HUES6 (cell line): ENCODE measurements around the gene HADHB.

Experiments used
- H3K27ac ChIP-seq: 2 replicates; pipeline ENCODE4 v1.7.0; 2013; ENCODE audit warnings: low read depth, mild to moderate bottlenecking, low read length, inconsistent platforms
- H3K27me3 ChIP-seq: 2 replicates; pipeline ENCODE4 v1.6.1; 2013; ENCODE audit warnings: low read length; ENCODE audit not compliant: control insufficient read depth, insufficient read depth
- H3K36me3 ChIP-seq: 2 replicates; pipeline ENCODE4 v1.6.1; 2013; ENCODE audit warnings: low read length; ENCODE audit not compliant: control insufficient read depth, insufficient read depth
- H3K4me1 ChIP-seq: 2 replicates; pipeline ENCODE4 v1.6.1; 2013; ENCODE audit warnings: low read length; ENCODE audit not compliant: control insufficient read depth, insufficient read depth
- H3K4me3 ChIP-seq: 2 replicates; pipeline ENCODE4 v1.5.1; 2013; ENCODE audit warnings: low read depth, low read length
- H3K9ac ChIP-seq: one replicate; pipeline ENCODE4 v1.6.1; 2013; ENCODE audit warnings: mild to moderate bottlenecking, low read length
- H3K9me3 ChIP-seq: 2 replicates; pipeline ENCODE4 v1.6.1; 2013; ENCODE audit warnings: low read depth, low read length; ENCODE audit not compliant: control insufficient read depth, insufficient read depth

Gene HADHB

GRCh38 chr2:26217720-26218119, 27.0 kb upstream of the HADHB start:
- H3K36me3 ChIP-seq, result peaks cover 65% of the 10 kb centered on the region
- H3K9me3 ChIP-seq, result no peaks in the 10 kb centered on the region
- no peaks in the 10 kb centered on the region for H3K4me1 ChIP-seq
- no peaks in the 10 kb centered on the region for H3K27me3 ChIP-seq
- H3K27ac ChIP-seq, result no peak overlapping the region
- no peak overlapping the region for H3K9ac ChIP-seq
- no peak overlapping the region for H3K4me3 ChIP-seq

GRCh38 chr2:26223018-26223417, 21.7 kb upstream of the HADHB start:
- no peak overlapping the region for H3K9ac ChIP-seq
- H3K4me3 ChIP-seq, result no peak overlapping the region
- no peaks in the 10 kb centered on the region for H3K27me3 ChIP-seq
- H3K9me3 ChIP-seq, result no peaks in the 10 kb centered on the region
- H3K4me1 ChIP-seq, result no peaks in the 10 kb centered on the region
- H3K36me3 ChIP-seq, result peaks cover 52% of the 10 kb centered on the region
- no peak overlapping the region for H3K27ac ChIP-seq

GRCh38 chr2:26224095-26224494, 20.6 kb upstream of the HADHB start:
- no peak overlapping the region for H3K27ac ChIP-seq
- H3K36me3 ChIP-seq, result peaks cover 62% of the 10 kb centered on the region
- H3K4me3 ChIP-seq, result no peak overlapping the region
- no peaks in the 10 kb centered on the region for H3K4me1 ChIP-seq
- H3K9me3 ChIP-seq, result no peaks in the 10 kb centered on the region
- H3K27me3 ChIP-seq, result no peaks in the 10 kb centered on the region
- H3K9ac ChIP-seq, result no peak overlapping the region

GRCh38 chr2:26229595-26229994, 15.1 kb upstream of the HADHB start:
- Histone ChIP-seq H3K9ac (no peak overlapping the region), H3K4me1 (no peaks in the 10 kb centered on the region), H3K4me3 (no peak overlapping the region), H3K9me3 (no peaks in the 10 kb centered on the region), H3K27ac (no peak overlapping the region), H3K27me3 (no peaks in the 10 kb centered on the region), H3K36me3 (peaks cover 87% of the 10 kb centered on the region)

- Histone ChIP-seq H3K27me3 (no peaks in the 10 kb centered on the region), H3K4me1 (no peaks in the 10 kb centered on the region), H3K9me3 (no peaks in the 10 kb centered on the region), H3K9ac (no peak overlapping the region), H3K27ac (no peak overlapping the region), H3K36me3 (peaks cover 94% of the 10 kb centered on the region), H3K4me3 (no peak overlapping the region)
Measured at GRCh38 chr2:26230806-26231205, 13.9 kb upstream of the HADHB start.

GRCh38 chr2:26235089-26235488, 9.7 kb upstream of the HADHB start:
- Histone ChIP-seq H3K36me3 (peaks cover 84% of the 10 kb centered on the region), H3K9ac (no peak overlapping the region), H3K27me3 (no peaks in the 10 kb centered on the region)

GRCh38 chr2:26237868-26238267, 6.9 kb upstream of the HADHB start:
- Histone ChIP-seq H3K27ac (no peak overlapping the region), H3K9ac (no peak overlapping the region), H3K27me3 (no peaks in the 10 kb centered on the region), H3K4me1 (no peaks in the 10 kb centered on the region), H3K4me3 (no peak overlapping the region), H3K9me3 (no peaks in the 10 kb centered on the region), H3K36me3 (peaks cover 58% of the 10 kb centered on the region)

More at GRCh38 chr2:26235089-26235488, 9.7 kb upstream of the HADHB start:
- Histone ChIP-seq H3K27ac (no peak overlapping the region), H3K9me3 (no peaks in the 10 kb centered on the region), H3K4me3 (no peak overlapping the region), H3K4me1 (no peaks in the 10 kb centered on the region)

GRCh38 chr2:26238311-26238958, 6.3 kb upstream of the HADHB start:
- Histone ChIP-seq H3K27ac (no peak overlapping the region), H3K4me1 (no peaks in the 10 kb centered on the region), H3K9ac (no peak overlapping the region), H3K36me3 (peaks cover 52% of the 10 kb centered on the region), H3K4me3 (no peak overlapping the region), H3K27me3 (no peaks in the 10 kb centered on the region), H3K9me3 (no peaks in the 10 kb centered on the region)

GRCh38 chr2:26241928-26242436, 2.8 kb upstream of the HADHB start:
- no peaks in the 10 kb centered on the region for H3K27me3 ChIP-seq
- peak overlapping the region; percentile 86; the same call in 1 of the 2 replicates for H3K4me3 ChIP-seq
- no peak overlapping the region for H3K9ac ChIP-seq
- peaks cover 6% of the 10 kb centered on the region for H3K4me1 ChIP-seq
- H3K36me3 ChIP-seq, result peaks cover 19% of the 10 kb centered on the region
- no peaks in the 10 kb centered on the region for H3K9me3 ChIP-seq
- no peak overlapping the region for H3K27ac ChIP-seq

- Histone ChIP-seq H3K27me3 (no peaks in the 10 kb centered on the region), H3K27ac (no peak overlapping the region), H3K9ac (peak overlapping the region; percentile 97), H3K36me3 (peaks cover 3% of the 10 kb centered on the region; the same call in 1 of the 2 replicates), H3K4me1 (peaks cover 6% of the 10 kb centered on the region), H3K4me3 (peak overlapping the region; percentile 86), H3K9me3 (no peaks in the 10 kb centered on the region)
Measured at GRCh38 chr2:26243470-26244308, 1.1 kb upstream of the HADHB start.

GRCh38 chr2:26245231-26245732, 543 bp downstream of the HADHB start:
- Histone ChIP-seq H3K4me1 (peaks cover 6% of the 10 kb centered on the region), H3K9me3 (no peaks in the 10 kb centered on the region), H3K27ac (no peak overlapping the region; the same call in 1 of the 2 replicates), H3K4me3 (peak overlapping the region; percentile 86), H3K9ac (peak overlapping the region; percentile 97), H3K27me3 (no peaks in the 10 kb centered on the region), H3K36me3 (no peaks in the 10 kb centered on the region)
